LNCaP clone FGC (cell line): ENCODE measurements around the gene GPC3.

ENCODE experiments used
- DNase-seq: peaks from one replicate; pipeline ENCODE4 v3.0.0-alpha.2; 2011; ENCODE audit warnings: low read depth
- H3K4me3 ChIP-seq: 2 replicates; pipeline ENCODE4 v1.5.1; 2011; ENCODE audit warnings: mild to moderate bottlenecking, low read depth, low read length, control low read depth
- CTCF ChIP-seq: IDR thresholded peaks from 2 replicates; pipeline ENCODE4 v1.5.1; 2012; ENCODE audit warnings: mild to moderate bottlenecking; ENCODE audit not compliant: control insufficient read depth, insufficient read depth; ENCODE audit errors: extremely low read depth

Gene GPC3

GRCh38 chrX:133837091-133837490, 148.3 kb downstream of the GPC3 start:
- DNase-seq = no peak
- no peak overlapping the region for H3K4me3 ChIP-seq
- TF ChIP-seq CTCF = no peak

DNA sequence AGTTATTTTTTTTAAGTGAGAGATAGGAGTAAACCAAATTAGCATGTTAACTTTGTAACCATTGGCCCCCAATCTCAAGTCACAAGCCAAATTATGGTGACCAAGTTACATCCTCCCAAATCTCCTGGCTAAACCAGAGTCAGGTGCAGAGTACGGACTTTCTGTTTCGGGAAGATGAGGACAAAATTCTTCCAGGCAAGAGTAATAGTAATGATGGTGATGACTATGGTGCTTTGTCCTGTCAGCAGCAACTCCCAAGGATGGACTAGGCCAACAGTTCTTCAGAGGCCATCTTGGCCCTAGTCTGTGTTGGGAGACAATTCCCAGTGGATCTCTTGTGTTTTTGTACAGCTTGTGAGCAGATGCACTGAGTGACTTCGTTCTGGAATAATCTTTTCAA, 148.8 kb downstream of the GPC3 start:
- H3K4me3 ChIP-seq = no peak overlapping the region
- no peak for TF ChIP-seq CTCF
- no peak for DNase-seq

DNA sequence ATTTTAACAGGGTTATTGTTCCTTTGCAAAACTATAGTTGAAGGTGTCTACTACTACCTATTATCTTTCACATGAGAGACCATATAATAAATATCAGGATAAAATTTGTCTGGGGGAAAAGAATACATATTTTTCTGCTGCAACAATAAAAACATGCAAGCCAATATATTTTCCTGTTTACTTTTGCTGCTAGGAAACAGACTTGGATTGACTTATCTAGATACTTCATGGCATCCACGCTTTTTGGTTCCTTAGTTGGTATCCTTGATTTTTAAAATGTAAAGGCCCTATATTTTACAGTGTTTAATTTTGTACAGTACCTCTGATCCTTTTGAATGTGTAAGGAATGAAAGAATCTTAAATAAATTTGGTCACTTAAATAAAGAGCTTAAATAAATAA, 150.6 kb downstream of the GPC3 start:
- no peak overlapping the region for H3K4me3 ChIP-seq
- DNase-seq = no peak
- TF ChIP-seq CTCF = no peak

- no peak for DNase-seq
- TF ChIP-seq CTCF = no peak
Measured at GRCh38 chrX:133819546-133819945, 165.8 kb downstream of the GPC3 start.

GRCh38 chrX:133818019-133818418, 167.4 kb downstream of the GPC3 start:
- DNase-seq = no peak
- no peak for TF ChIP-seq CTCF
- H3K4me3 ChIP-seq = no peak overlapping the region

More at GRCh38 chrX:133819546-133819945, 165.8 kb downstream of the GPC3 start:
- no peak overlapping the region for H3K4me3 ChIP-seq

GRCh38 chrX:133815496-133815895, 169.9 kb downstream of the GPC3 start:
- no peak for DNase-seq
- no peak for TF ChIP-seq CTCF
- no peak overlapping the region for H3K4me3 ChIP-seq

DNA sequence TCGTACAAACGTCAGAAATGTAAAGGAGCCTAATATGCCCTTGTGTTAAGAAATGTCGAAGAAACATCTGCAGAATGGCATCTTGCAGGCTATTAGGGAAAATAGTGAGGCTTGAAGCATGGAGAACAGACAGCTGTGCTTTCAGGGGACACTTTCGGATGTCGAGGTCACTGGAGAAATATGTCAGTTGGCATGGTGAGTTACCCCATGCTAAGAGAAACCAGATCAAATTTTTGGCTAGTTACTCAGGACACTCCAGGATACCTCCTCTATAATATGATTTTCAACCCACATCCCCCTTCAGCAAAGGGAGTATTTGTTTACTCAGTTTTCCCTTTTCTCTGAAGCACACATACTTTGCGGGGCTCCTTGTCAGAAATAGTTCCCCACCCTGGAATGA, 171.4 kb downstream of the GPC3 start:
- no peak overlapping the region for H3K4me3 ChIP-seq
- no peak for DNase-seq
- no peak for TF ChIP-seq CTCF
